Naive thymus-derived CD8-positive, alpha-beta T cell (primary cell): ENCODE data around the gene RTP5. TPM values are rescaled to one million over a fixed set of nuclear protein-coding genes. Genes with fewer than 3 reads are reported as not detected.
"Not testable (repeated sequence)": the region's sequence is repeated elsewhere in the genome, so short reads cannot be mapped to it uniquely, and the experiment has no call there.

ENCODE experiments used
- ATAC-seq, 2 donors: fragments of 150-1000 bp; cut with Tn5 transposase in 1 of 2; sonication (Bioruptor Pico), chemical (Tn5 transposase) in 1 of 2; 1 replicate in 1 of 2; 2 replicates in 1 of 2; pipeline ENCODE4 v1.10.0; 2021; ENCODE audit warnings: mild to moderate bottlenecking in 2 of 2, moderate library complexity in 2 of 2
- POLR2A ChIA-PET: fragments of 350-600 bp; sonication (Branson Sonifier 250); formaldehyde crosslinking; loops from one replicate; lab custom pipeline; 2021; ENCODE audit warnings: antibody characterized with exemption; lab: Charles Lee
- DNase-seq, 10 donors: peaks; one replicate each; pipeline versions ENCODE4 v3.0.0 to v3.0.0-alpha.2; 2020 to 2022
- H3K27ac Mint-ChIP-seq, 10 donors: one replicate each; pipeline ENCODE4 v1.8.0; 2020 to 2022; ENCODE audit warnings: mild to moderate bottlenecking in 10 of 10, mixed read lengths in 10 of 10, moderate library complexity in 4 of 10, inconsistent platforms in 1 of 10
- H3K27me3 Mint-ChIP-seq, 5 donors: one replicate each; pipeline ENCODE4 v1.8.0; 2021 to 2022; ENCODE audit warnings: mixed read lengths in 5 of 5
- H3K36me3 Mint-ChIP-seq, 3 donors: one replicate each; pipeline ENCODE4 v1.8.0; 2020 to 2022; ENCODE audit warnings: mixed read lengths in 3 of 3, mild to moderate bottlenecking in 2 of 3, inconsistent platforms in 1 of 3
- H3K4me1 Mint-ChIP-seq, 4 donors: one replicate each; pipeline ENCODE4 v1.8.0; 2021 to 2022; ENCODE audit warnings: mixed read lengths in 4 of 4
- H3K4me3 Mint-ChIP-seq, 10 donors: one replicate each; pipeline ENCODE4 v1.8.0; 2020 to 2022; ENCODE audit warnings: mild to moderate bottlenecking in 10 of 10, mixed read lengths in 10 of 10, moderate library complexity in 6 of 10, inconsistent platforms in 1 of 10
- H3K9me3 Mint-ChIP-seq, 9 donors: one replicate each; pipeline ENCODE4 v1.8.0; 2020 to 2022; ENCODE audit warnings: mixed read lengths in 9 of 9, mild to moderate bottlenecking in 3 of 9, inconsistent platforms in 1 of 9, moderate library complexity in 1 of 9
- polyA plus RNA-seq, 3 donors: library from polyadenylated mRNA; unstranded; fragments of 300-500 nt; fragmentation: Illumina TruSeq; gene quantifications; one replicate each; pipeline ENCODE4 v1.2.3, GENCODE V29; 2021
- total RNA-seq, 8 experiments: library from RNA in 2 of 8; stranded (reverse) in 2 of 8; gene quantifications; one replicate each; pipeline ENCODE4 v1.2.3 and lab custom pipeline; 2021 to 2026

RTP5 gene
- total and polyA plus RNA-seq, 5 experiments from 2014 or later, result not detected

GRCh38 chr2:241905716-241906377, 36.3 kb downstream of the RTP5 start:
- DNase-seq, result no peak
- Mint-ChIP-seq H3K27me3 (no peaks in the 10 kb centered on the region), H3K36me3 (peaks cover 4 to 29% (median 13%) of the 10 kb centered on the region in 3 donors), H3K4me3 (peak overlapping the region in 1 of 10 donors; percentile 8), H3K4me1 (peaks cover 0 to 12% (median 5%) of the 10 kb centered on the region in 4 donors), H3K27ac (no peak overlapping the region), H3K9me3 (no peaks in the 10 kb centered on the region)
- POLR2A ChIA-PET, result no interaction called here
- ATAC-seq, result no peak

GRCh38 chr2:241906378-241906770, 36.8 kb downstream of the RTP5 start:
- H3K9me3 Mint-ChIP-seq, H3K27me3 Mint-ChIP-seq, ATAC-seq, POLR2A ChIA-PET, H3K4me3 Mint-ChIP-seq, DNase-seq: not testable (repeated sequence)
- Mint-ChIP-seq H3K36me3 (peaks cover 6 to 30% (median 17%) of the 10 kb centered on the region in 3 donors), H3K27ac (peak overlapping the region in 2 of 10 donors; percentile 1 to 53), H3K4me1 (peaks cover 0 to 12% (median 6%) of the 10 kb centered on the region in 4 donors)

- peaks cover 0 to 3% (median under 1%) of the 10 kb centered on the region in 9 donors for H3K9me3 Mint-ChIP-seq
Measured at GRCh38 chr2:241906826-241907570, 37.5 kb downstream of the RTP5 start.

DNA sequence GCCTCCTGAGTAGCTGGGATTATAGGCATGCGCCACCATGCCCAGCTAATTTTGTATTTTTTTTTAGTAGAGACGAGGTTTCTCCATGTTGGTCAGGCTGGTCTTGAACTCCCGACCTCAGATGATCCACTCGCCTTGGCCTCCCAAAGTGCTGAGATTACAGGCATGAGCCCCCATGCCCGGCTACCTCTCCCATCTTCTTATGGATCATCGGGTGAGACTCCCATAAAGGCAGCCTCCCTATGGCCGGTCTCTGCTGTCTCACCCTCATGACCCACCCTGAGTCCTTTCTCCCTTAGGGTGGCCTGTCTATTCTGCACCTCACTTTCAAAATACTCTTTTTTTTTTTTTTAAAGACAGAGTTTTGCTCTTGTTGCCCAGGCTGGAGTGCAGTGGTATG, 38.3 kb downstream of the RTP5 start:
- POLR2A ChIA-PET, H3K9me3 Mint-ChIP-seq, DNase-seq, ATAC-seq, H3K27ac Mint-ChIP-seq, H3K4me3 Mint-ChIP-seq, H3K27me3 Mint-ChIP-seq: not testable (repeated sequence)
- Mint-ChIP-seq H3K36me3 (peaks cover 13 to 36% (median 26%) of the 10 kb centered on the region in 3 donors), H3K4me1 (peaks cover 0 to 12% (median 4%) of the 10 kb centered on the region in 4 donors)

More at GRCh38 chr2:241906826-241907570, 37.5 kb downstream of the RTP5 start:
- H3K36me3 Mint-ChIP-seq, result peaks cover 10 to 32% (median 23%) of the 10 kb centered on the region in 3 donors
- no peaks in the 10 kb centered on the region for H3K27me3 Mint-ChIP-seq
- no peak overlapping the region for H3K4me3 Mint-ChIP-seq
- H3K4me1 Mint-ChIP-seq, result peaks cover 0 to 12% (median 4%) of the 10 kb centered on the region in 4 donors
- peak overlapping the region in 3 of 10 donors; percentile 53 to 82 (median 81) for H3K27ac Mint-ChIP-seq
- ATAC-seq, result no peak
- DNase-seq, result no peak
- POLR2A ChIA-PET, result no interaction called here

DNA sequence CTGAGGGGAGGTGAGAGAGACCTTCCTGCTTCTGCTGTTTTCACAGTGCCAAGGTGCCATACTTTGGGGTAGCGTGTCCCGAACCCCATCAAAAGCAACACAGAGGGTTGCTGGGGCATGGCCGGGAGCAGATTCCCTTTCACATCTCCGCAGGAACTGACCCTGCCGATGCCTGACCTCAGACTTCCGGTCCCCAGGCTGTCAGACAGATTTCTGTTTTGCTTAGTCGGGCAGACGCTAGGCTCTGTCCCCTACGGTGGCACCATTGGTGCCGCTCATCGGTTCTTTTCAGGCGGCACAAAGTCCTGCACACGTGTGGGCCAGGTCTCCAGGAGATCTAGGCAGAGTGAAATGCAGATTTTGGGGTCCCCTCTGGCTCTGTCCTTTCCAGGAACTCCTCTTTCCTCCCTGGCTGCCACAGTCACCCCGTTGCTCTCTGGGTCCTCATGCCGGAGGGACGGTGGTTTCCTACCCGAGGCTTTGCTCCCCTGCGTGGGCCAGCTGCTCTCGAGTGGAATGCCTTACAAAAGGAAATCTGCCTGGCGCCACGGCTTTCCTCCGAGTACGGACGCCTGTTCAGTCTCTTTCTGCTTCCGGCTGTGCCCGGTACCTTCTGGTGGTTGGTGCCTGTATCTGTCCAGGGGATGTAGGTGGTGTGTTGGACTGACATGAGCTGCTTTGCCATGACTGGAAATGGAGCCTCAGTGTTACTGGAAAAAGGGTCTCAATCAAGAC, 39.3 kb downstream of the RTP5 start:
- ATAC-seq (no peak), DNase-seq (no peak)
- peaks cover 0 to 12% (median 4%) of the 10 kb centered on the region in 4 donors for H3K4me1 Mint-ChIP-seq
- H3K9me3 Mint-ChIP-seq, result peaks cover 0 to 4% (median 2%) of the 10 kb centered on the region in 9 donors
- H3K36me3 Mint-ChIP-seq, result peaks cover 13 to 38% (median 27%) of the 10 kb centered on the region in 3 donors
- POLR2A ChIA-PET, result no interaction called here
- H3K4me3 Mint-ChIP-seq, result peak overlapping the region in 1 of 10 donors; percentile 8
- H3K27ac Mint-ChIP-seq, result peak overlapping the region in 1 of 10 donors; percentile 56
- no peaks in the 10 kb centered on the region for H3K27me3 Mint-ChIP-seq

GRCh38 chr2:241909769-241910168, 40.2 kb downstream of the RTP5 start:
- H3K4me3 Mint-ChIP-seq, result no peak overlapping the region
- H3K36me3 Mint-ChIP-seq, result peaks cover 16 to 38% (median 27%) of the 10 kb centered on the region in 3 donors
- no peaks in the 10 kb centered on the region for H3K27me3 Mint-ChIP-seq
- ATAC-seq (no peak), DNase-seq (no peak)
- POLR2A ChIA-PET, result no interaction called here
- no peak overlapping the region for H3K27ac Mint-ChIP-seq
- H3K4me1 Mint-ChIP-seq, result peaks cover 0 to 12% (median 4%) of the 10 kb centered on the region in 4 donors
- H3K9me3 Mint-ChIP-seq, result peaks cover 0 to 4% (median 2%) of the 10 kb centered on the region in 9 donors

DNA sequence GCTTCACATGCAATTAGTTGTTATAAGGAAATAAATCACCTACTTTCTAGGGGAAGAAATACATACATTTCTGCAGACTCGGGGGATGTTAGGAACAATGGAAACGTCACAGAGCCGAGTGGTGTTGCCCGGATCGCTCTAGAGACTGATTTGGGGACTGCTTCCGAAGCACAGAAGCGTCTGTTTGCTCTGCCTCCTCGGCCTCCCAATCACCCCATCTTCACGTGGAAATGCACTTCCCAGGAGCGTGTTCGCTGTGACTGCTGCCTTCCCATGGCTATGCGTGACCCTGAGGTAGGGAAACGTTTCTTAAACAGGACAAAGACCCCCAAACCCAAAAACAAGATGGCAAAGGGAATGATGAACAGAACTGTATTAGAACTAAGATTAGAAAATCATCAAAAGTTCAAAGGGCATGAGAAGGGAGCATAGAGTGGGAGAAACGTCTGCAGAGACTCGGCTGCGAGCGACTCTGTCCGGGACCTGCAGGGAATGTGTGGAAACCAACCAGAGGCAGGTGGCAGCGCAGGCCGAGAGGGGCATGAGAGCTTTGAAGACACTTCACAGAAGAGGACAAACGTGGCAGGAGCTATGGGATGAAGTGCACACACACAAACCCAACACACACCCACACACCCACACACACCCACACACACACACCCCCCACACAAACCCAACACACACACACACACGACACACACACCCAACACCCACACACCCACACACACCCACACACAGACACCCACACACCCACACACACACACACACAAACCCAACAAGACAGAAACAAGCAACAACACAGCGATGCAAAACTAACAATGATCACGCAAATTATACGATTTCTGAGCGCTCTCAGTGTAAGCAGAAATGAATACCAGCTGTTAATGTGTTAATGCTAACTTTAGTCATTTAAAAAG, 41.3 kb downstream of the RTP5 start:
- POLR2A ChIA-PET, result no interaction called here
- H3K4me3 Mint-ChIP-seq, result peak overlapping the region in 1 of 10 donors; percentile 62
- H3K9me3 Mint-ChIP-seq, result peaks cover 0 to 4% (median 2%) of the 10 kb centered on the region in 9 donors
- H3K27me3 Mint-ChIP-seq, result no peaks in the 10 kb centered on the region
- no peak for DNase-seq
- peak overlapping the region in 1 of 10 donors; percentile 73 for H3K27ac Mint-ChIP-seq
- peaks cover 0 to 7% (median 4%) of the 10 kb centered on the region in 4 donors for H3K4me1 Mint-ChIP-seq
- no peak for ATAC-seq
- H3K36me3 Mint-ChIP-seq, result peaks cover 16 to 34% (median 27%) of the 10 kb centered on the region in 3 donors

- H3K27ac Mint-ChIP-seq, result no peak overlapping the region
Measured at GRCh38 chr2:241911551-241911950, 42.0 kb downstream of the RTP5 start.

DNA sequence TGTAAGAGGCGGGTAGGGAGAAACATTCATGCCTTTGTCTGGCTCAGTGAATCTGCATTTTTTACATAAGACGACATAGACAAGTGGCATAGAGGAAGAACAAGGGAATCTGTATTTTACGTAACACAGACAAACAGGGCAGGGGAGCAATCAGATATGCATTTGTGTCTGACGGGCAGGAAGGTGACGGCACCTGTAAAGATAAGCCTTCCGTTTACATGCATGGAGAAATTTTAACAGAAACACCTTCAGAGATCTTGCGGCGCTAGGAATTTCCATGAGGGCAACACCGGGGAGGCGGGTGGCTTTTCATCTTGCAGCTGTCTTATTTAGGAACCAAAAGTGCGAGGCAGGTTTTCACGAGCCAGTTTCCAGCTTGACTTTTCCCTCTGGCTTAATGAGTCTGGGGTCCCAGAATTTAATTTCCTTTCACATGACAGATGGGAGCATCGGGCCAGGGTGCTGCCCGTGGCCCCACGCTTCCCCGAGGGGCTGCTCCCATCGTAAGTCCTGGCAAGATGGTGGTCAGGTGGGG, 42.6 kb downstream of the RTP5 start:
- Mint-ChIP-seq H3K4me1 (peaks cover 0 to 4% (median under 1%) of the 10 kb centered on the region in 4 donors), H3K27me3 (no peaks in the 10 kb centered on the region), H3K4me3 (no peak overlapping the region), H3K36me3 (peaks cover 16 to 34% (median 27%) of the 10 kb centered on the region in 3 donors), H3K9me3 (peaks cover 0 to 4% (median 2%) of the 10 kb centered on the region in 9 donors), H3K27ac (no peak overlapping the region)
- POLR2A ChIA-PET, result no interaction called here
- no peak for ATAC-seq
- no peak for DNase-seq

More at GRCh38 chr2:241911551-241911950, 42.0 kb downstream of the RTP5 start:
- Mint-ChIP-seq H3K27me3 (no peaks in the 10 kb centered on the region), H3K36me3 (peaks cover 16 to 34% (median 27%) of the 10 kb centered on the region in 3 donors), H3K4me1 (peaks cover 0 to 7% (median 4%) of the 10 kb centered on the region in 4 donors), H3K9me3 (peaks cover 0 to 4% (median 2%) of the 10 kb centered on the region in 9 donors), H3K4me3 (no peak overlapping the region)
- POLR2A ChIA-PET, result no interaction called here
- ATAC-seq, result no peak
- no peak for DNase-seq

DNA sequence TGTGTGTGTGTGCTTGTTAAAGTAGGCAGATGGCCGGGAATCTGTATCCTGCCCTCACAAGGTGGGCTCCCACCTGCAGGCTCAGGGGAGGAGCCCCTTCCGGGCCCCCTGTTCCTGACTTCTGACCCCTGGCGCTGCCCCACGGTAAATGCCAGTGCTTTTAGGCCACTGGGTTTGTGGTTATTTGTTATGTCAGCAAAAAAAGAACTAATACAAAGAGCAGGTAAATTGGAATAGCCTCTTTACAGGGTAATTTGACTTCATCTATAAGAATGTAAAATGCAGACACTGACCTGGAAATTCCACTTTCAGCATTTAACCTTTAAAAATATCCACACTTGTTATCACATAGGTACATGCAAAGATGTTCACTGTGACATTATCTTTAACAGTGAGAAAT, 44.2 kb downstream of the RTP5 start:
- Mint-ChIP-seq H3K27ac (no peak overlapping the region), H3K9me3 (peaks cover 0 to 11% (median 2%) of the 10 kb centered on the region in 9 donors), H3K27me3 (no peaks in the 10 kb centered on the region), H3K36me3 (peaks cover 16 to 30% (median 24%) of the 10 kb centered on the region in 3 donors), H3K4me1 (peaks cover 0 to 3% (median 0%) of the 10 kb centered on the region in 4 donors), H3K4me3 (no peak overlapping the region)
- ATAC-seq, result no peak
- POLR2A ChIA-PET, result no interaction called here
- no peak for DNase-seq

- H3K4me1 Mint-ChIP-seq, result peaks cover 0 to 3% (median 0%) of the 10 kb centered on the region in 4 donors
Measured at GRCh38 chr2:241914542-241914941, 45.0 kb downstream of the RTP5 start.

More at GRCh38 chr2:241914542-241914941, 45.0 kb downstream of the RTP5 start:
- Mint-ChIP-seq H3K36me3 (peaks cover 16 to 25% (median 18%) of the 10 kb centered on the region in 3 donors), H3K9me3 (peaks cover 0 to 11% (median 2%) of the 10 kb centered on the region in 9 donors), H3K4me3 (no peak overlapping the region), H3K27ac (no peak overlapping the region), H3K27me3 (no peaks in the 10 kb centered on the region)
- no peak for ATAC-seq
- DNase-seq, result no peak
- POLR2A ChIA-PET, result no interaction called here
